GM23338 (cell line): ENCODE measurements around the gene EPHA3. TPM values are rescaled to one million over a fixed set of nuclear protein-coding genes. Genes with fewer than 3 reads are reported as not detected.

Experiments used
- ATAC-seq: fragments of 200-7000 bp; cut with Tn5 transposase; 3 replicates; pipeline ENCODE4 v1.9.1; 2020
- DNase-seq: peaks from one replicate; pipeline ENCODE4 v3.0.0-alpha.2; 2015; ENCODE audit warnings: low spot score
- H2AFZ ChIP-seq: fragments of 200-600 bp; sonication (generic); 2 replicates; pipeline ENCODE4 v1.8.0; 2016; ENCODE audit warnings: antibody characterized with exemption, mild to moderate bottlenecking, moderate library complexity
- H3F3A ChIP-seq: fragments of 200-600 bp; sonication (generic); replicated peaks from 2 replicates; pipeline ENCODE4 v1.8.0; 2017; ENCODE audit warnings: antibody characterized with exemption, mixed run types, low read depth
- H3K27ac ChIP-seq: fragments of 200-600 bp; sonication (generic); 2 replicates; pipeline ENCODE4 v1.6.1; 2016; ENCODE audit warnings: low read depth
- H3K27me3 ChIP-seq: fragments of 200-600 bp; sonication (generic); 2 replicates; pipeline ENCODE4 v1.8.0; 2016; ENCODE audit warnings: mild to moderate bottlenecking, mixed run types, moderate library complexity; ENCODE audit not compliant: insufficient read depth
- H3K36me3 ChIP-seq: fragments of 200-600 bp; sonication (generic); 2 replicates; pipeline ENCODE4 v1.8.0; 2016; ENCODE audit warnings: mild to moderate bottlenecking; ENCODE audit not compliant: insufficient read depth
- H3K4me1 ChIP-seq: fragments of 200-600 bp; sonication (generic); 2 replicates; pipeline ENCODE4 v1.8.0; 2016; ENCODE audit warnings: mild to moderate bottlenecking, moderate library complexity; ENCODE audit not compliant: insufficient read depth
- H3K4me2 ChIP-seq: fragments of 200-600 bp; sonication (generic); 2 replicates; pipeline ENCODE4 v1.7.1; 2017; ENCODE audit warnings: mixed run types
- H3K4me3 ChIP-seq: fragments of 200-600 bp; sonication (generic); 2 replicates; pipeline ENCODE4 v1.6.1; 2016; ENCODE audit warnings: mixed run types
- H3K79me2 ChIP-seq: fragments of 200-600 bp; sonication (generic); replicated peaks from 2 replicates; pipeline ENCODE4 v1.8.0; 2017; ENCODE audit warnings: mild to moderate bottlenecking; ENCODE audit not compliant: insufficient read depth
- H3K9me2 ChIP-seq: fragments of 200-600 bp; sonication (generic); 2 replicates; pipeline ENCODE4 v1.8.0; 2017; ENCODE audit not compliant: insufficient read depth
- H4K20me1 ChIP-seq: fragments of 200-600 bp; sonication (generic); replicated peaks from 2 replicates; pipeline ENCODE4 v1.8.0; 2017; ENCODE audit warnings: mild to moderate bottlenecking; ENCODE audit not compliant: insufficient read depth
- H3K27ac Mint-ChIP-seq: 2 replicates; pipeline ENCODE4 v1.8.0; 2020; ENCODE audit warnings: inconsistent platforms, mild to moderate bottlenecking, moderate library complexity, mixed read lengths
- H3K27me3 Mint-ChIP-seq: 3 replicates; pipeline ENCODE4 v1.8.0; 2022; ENCODE audit warnings: low read depth, mild to moderate bottlenecking, moderate library complexity, mixed read lengths, inconsistent platforms; ENCODE audit not compliant: insufficient read depth, poor library complexity
- H3K36me3 Mint-ChIP-seq: 3 replicates; pipeline ENCODE4 v1.8.0; 2021; ENCODE audit warnings: low read depth, mild to moderate bottlenecking, inconsistent platforms, moderate library complexity, mixed read lengths
- H3K4me1 Mint-ChIP-seq: 3 replicates; pipeline ENCODE4 v1.8.0; 2020; ENCODE audit warnings: mild to moderate bottlenecking, inconsistent platforms, mixed read lengths
- H3K4me3 Mint-ChIP-seq: 3 replicates; pipeline ENCODE4 v1.8.0; 2021; ENCODE audit warnings: moderate library complexity, mild to moderate bottlenecking, inconsistent platforms, mixed read lengths
- H3K9me3 Mint-ChIP-seq: 3 replicates; pipeline ENCODE4 v1.8.0; 2020; ENCODE audit warnings: moderate library complexity, mild to moderate bottlenecking, inconsistent platforms, mixed read lengths
- CREB1 ChIP-seq: fragments of 250-450 bp; sonication (Bioruptor Pico); IDR thresholded peaks from 2 replicates; pipeline ENCODE4 v1.5.0; 2020; ENCODE audit warnings: low read depth, mild to moderate bottlenecking, moderate library complexity
- CTCF ChIP-seq, 2 experiments: fragments of 200-600 bp in 1 of 2; sonication (generic) in 1 of 2; conservative IDR thresholded peaks; 2 replicates each; pipeline versions ENCODE4 v1.5.1 to v1.6.1; 2016 to 2017; ENCODE audit warnings: antibody characterized with exemption in 2 of 2, low read depth in 2 of 2, mild to moderate bottlenecking in 2 of 2, moderate library complexity in 1 of 2
- ETS1 ChIP-seq: IDR thresholded peaks from 2 replicates; pipeline ENCODE4 v1.6.1; 2016; ENCODE audit warnings: antibody characterized with exemption
- EZH2 ChIP-seq: fragments of 200-600 bp; sonication (generic); IDR thresholded peaks from one replicate; pipeline ENCODE4 v1.8.0; 2017; ENCODE audit warnings: antibody characterized with exemption, mild to moderate bottlenecking, low read depth; ENCODE audit not compliant: unreplicated experiment
- EZH2phosphoT487 ChIP-seq: fragments of 200-600 bp; sonication (generic); IDR thresholded peaks from one replicate; pipeline ENCODE4 v1.8.1; 2018; ENCODE audit warnings: antibody characterized with exemption; ENCODE audit not compliant: unreplicated experiment
- JUNB ChIP-seq: IDR thresholded peaks from one replicate; pipeline ENCODE4 v1.6.1; 2016; ENCODE audit warnings: antibody characterized with exemption; ENCODE audit not compliant: unreplicated experiment
- NANOG ChIP-seq: IDR thresholded peaks from 2 replicates; pipeline ENCODE4 v1.6.1; 2016; ENCODE audit warnings: antibody characterized with exemption, borderline replicate concordance
- POLR2AphosphoS5 ChIP-seq: IDR thresholded peaks from 2 replicates; pipeline ENCODE4 v1.6.1; 2016; ENCODE audit warnings: antibody characterized with exemption, low read depth
- REST ChIP-seq: IDR thresholded peaks from one replicate; pipeline ENCODE4 v1.6.1; 2018; ENCODE audit warnings: antibody characterized with exemption; ENCODE audit not compliant: unreplicated experiment
- STAT1 ChIP-seq: IDR thresholded peaks from one replicate; pipeline ENCODE4 v1.6.1; 2016; ENCODE audit warnings: antibody characterized with exemption; ENCODE audit not compliant: unreplicated experiment
- ZNF114 ChIP-seq: fragments of 250-450 bp; sonication (Bioruptor Pico); IDR thresholded peaks from 2 replicates; pipeline ENCODE4 v1.5.0; 2020; ENCODE audit warnings: mild to moderate bottlenecking, moderate library complexity
- ZNF331 ChIP-seq: fragments of 250-450 bp; sonication (Bioruptor Pico); IDR thresholded peaks from 2 replicates; pipeline ENCODE4 v1.5.0; 2020; ENCODE audit warnings: low read depth, mild to moderate bottlenecking, moderate library complexity
- ZNF462 ChIP-seq: fragments of 250-450 bp; sonication (Bioruptor Pico); IDR thresholded peaks from 2 replicates; pipeline ENCODE4 v1.5.0; 2020; ENCODE audit warnings: mild to moderate bottlenecking, moderate library complexity
- polyA plus RNA-seq: library from polyadenylated mRNA; unstranded; fragments of >200 nt; fragmentation: Nextera tagmentation; extraction: Ambion mirVana; gene quantifications from 2 replicates; pipeline ENCODE4 v1.2.1, GENCODE V29; 2016
- total RNA-seq: library from RNA; depleted of rRNA; stranded (reverse); fragments of >200 nt; shearing (Covaris generic); gene quantifications from 2 replicates; pipeline ENCODE4 v1.2.3, GENCODE V29; 2014

The EPHA3 gene
- total and polyA plus RNA-seq, 2 experiments from 2014 or later = 0.05 to 0.21 TPM

DNA sequence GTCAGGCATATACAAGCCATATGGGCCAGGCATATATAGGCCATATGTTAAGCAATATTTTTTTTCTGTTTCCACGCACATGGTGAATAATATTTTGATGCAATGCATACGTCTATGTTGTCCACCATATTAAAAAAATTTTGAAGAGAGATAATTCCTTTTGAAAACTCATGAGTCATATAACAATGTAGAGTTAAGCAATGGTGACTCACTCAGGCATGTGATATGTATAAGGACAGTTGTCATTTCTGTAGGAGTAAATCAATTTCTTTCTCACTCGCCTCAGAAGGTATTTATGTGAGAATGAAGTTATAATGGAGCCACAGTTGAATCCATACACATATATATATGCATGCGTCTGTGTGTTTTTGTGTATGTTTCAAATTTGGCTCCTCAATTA lies 272.6 kb downstream of the EPHA3 start:
- Histone ChIP-seq H3K79me2 (no peaks in the 10 kb centered on the region), H4K20me1 (no peaks in the 10 kb centered on the region), H3K9me2 (no peaks in the 10 kb centered on the region), H2AFZ (no peak overlapping the region), H3F3A (no peaks in the 10 kb centered on the region), H3K36me3 (no peaks in the 10 kb centered on the region), H3K4me3 (no peak overlapping the region), H3K27ac (no peak overlapping the region), H3K27me3 (no peaks in the 10 kb centered on the region), H3K4me2 (no peak overlapping the region), H3K4me1 (peaks cover 15% of the 10 kb centered on the region)
- Mint-ChIP-seq H3K27me3 (no peaks in the 10 kb centered on the region), H3K36me3 (peaks cover 8% of the 10 kb centered on the region; the same call in 1 of the 3 replicates), H3K4me3 (no peak overlapping the region), H3K4me1 (peaks cover 44% of the 10 kb centered on the region), H3K9me3 (peaks cover 5% of the 10 kb centered on the region; the same call in 1 of the 3 replicates), H3K27ac (peak overlapping the region; percentile 90)
- DNase-seq (no peak), ATAC-seq (no peak)
- TF ChIP-seq ZNF114 (CRISPR knock-in tag) (no peak), EZH2phosphoT487 (no peak), CREB1 (CRISPR knock-in tag) (no peak), EZH2 (no peak), ETS1 (no peak), CTCF (conservative IDR thresholded peaks at IDR 0.05; ENCODE audit: low read depth in 2 of 2) (no peak), REST (no peak), JUNB (no peak), STAT1 (no peak), ZNF462 (CRISPR knock-in tag) (no peak), ZNF331 (CRISPR knock-in tag) (no peak), NANOG (no peak), POLR2AphosphoS5 (no peak)
